ENCODE measurements around the gene GID4.

DNA sequence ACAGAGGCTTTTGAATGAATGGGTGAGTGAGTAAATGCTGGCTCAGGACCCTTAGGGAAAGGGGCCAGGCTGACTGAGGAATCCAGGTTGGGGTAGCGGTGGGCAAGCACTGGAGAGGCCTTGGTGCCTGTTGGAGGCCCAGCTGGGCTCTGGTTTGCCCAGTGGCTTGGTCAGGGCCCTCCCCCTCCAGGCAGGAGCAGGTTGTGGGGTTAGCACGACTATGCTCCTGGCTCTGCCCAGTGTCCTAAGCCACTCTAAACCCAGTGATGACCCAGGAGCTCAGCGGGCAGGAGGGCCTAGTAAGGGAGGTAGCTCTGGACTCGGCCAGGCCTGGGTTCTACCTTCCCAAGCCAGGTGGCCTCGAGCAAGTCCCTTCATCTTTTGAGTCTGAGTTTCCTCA, 76.9 kb downstream of the GID4 start:
- no peak for TF ChIP-seq POLR2A (IDR thresholded peaks at IDR 0.05)
- TF ChIP-seq, protein P1, sequence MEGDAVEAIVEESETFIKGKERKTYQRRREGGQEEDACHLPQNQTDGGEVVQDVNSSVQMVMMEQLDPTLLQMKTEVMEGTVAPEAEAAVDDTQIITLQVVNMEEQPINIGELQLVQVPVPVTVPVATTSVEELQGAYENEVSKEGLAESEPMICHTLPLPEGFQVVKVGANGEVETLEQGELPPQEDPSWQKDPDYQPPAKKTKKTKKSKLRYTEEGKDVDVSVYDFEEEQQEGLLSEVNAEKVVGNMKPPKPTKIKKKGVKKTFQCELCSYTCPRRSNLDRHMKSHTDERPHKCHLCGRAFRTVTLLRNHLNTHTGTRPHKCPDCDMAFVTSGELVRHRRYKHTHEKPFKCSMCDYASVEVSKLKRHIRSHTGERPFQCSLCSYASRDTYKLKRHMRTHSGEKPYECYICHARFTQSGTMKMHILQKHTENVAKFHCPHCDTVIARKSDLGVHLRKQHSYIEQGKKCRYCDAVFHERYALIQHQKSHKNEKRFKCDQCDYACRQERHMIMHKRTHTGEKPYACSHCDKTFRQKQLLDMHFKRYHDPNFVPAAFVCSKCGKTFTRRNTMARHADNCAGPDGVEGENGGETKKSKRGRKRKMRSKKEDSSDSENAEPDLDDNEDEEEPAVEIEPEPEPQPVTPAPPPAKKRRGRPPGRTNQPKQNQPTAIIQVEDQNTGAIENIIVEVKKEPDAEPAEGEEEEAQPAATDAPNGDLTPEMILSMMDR (IDR thresholded peaks at IDR 0.05): no peak
- no peak for TF ChIP-seq POLR2AphosphoS5 (IDR thresholded peaks at IDR 0.05)
